Small intestine (tissue), 7 donors: ENCODE data around the gene PACSIN2. TPM values are rescaled to one million over a fixed set of nuclear protein-coding genes. Genes with fewer than 3 reads are reported as not detected.
A peak's percentile ranks its signal among the peaks of the same experiment; 100 is the strongest.

Experiments
- DNase-seq, 2 donors: peaks; one replicate each; pipeline versions ENCODE4 v3.0.0 to v3.0.0-alpha.2; 2013
- FAIRE-seq: peaks from 2 replicates; lab custom pipeline; 2012; peaks lifted over from hg19 to GRCh38; lab: Jason Lieb, UNC
- H3K27ac ChIP-seq, 3 donors: one replicate each; pipeline ENCODE4 v1.5.1; 2013; ENCODE audit warnings: low read length in 2 of 3, mild to moderate bottlenecking in 2 of 3, control low read depth in 1 of 3, inconsistent platforms in 1 of 3, low read depth in 1 of 3, moderate library complexity in 1 of 3
- H3K27me3 ChIP-seq, 3 donors: one replicate each; pipeline ENCODE4 v1.6.1; 2013; ENCODE audit warnings: low read length in 3 of 3, inconsistent platforms in 1 of 3; ENCODE audit not compliant: control insufficient read depth in 3 of 3, insufficient read depth in 3 of 3
- H3K36me3 ChIP-seq, 3 donors: one replicate each; pipeline ENCODE4 v1.6.1; 2013; ENCODE audit warnings: low read length in 3 of 3, inconsistent platforms in 1 of 3, low read depth in 1 of 3, mild to moderate bottlenecking in 1 of 3, moderate library complexity in 1 of 3; ENCODE audit not compliant: control insufficient read depth in 3 of 3, insufficient read depth in 2 of 3
- H3K4me1 ChIP-seq, 3 donors: one replicate each; pipeline ENCODE4 v1.6.1; 2013; ENCODE audit warnings: low read length in 2 of 3, inconsistent platforms in 1 of 3, low read depth in 1 of 3, mild to moderate bottlenecking in 1 of 3, moderate library complexity in 1 of 3; ENCODE audit not compliant: control insufficient read depth in 3 of 3, insufficient read depth in 2 of 3
- H3K4me3 ChIP-seq, 3 donors: one replicate each; pipeline ENCODE4 v1.5.1; 2013; ENCODE audit warnings: low read length in 3 of 3, control low read depth in 1 of 3, inconsistent platforms in 1 of 3, low read depth in 1 of 3, mild to moderate bottlenecking in 1 of 3, moderate library complexity in 1 of 3
- H3K9me3 ChIP-seq, 2 donors: one replicate each; pipeline ENCODE4 v1.6.1; 2013; ENCODE audit warnings: low read depth in 1 of 2, low read length in 1 of 2; ENCODE audit not compliant: control insufficient read depth in 2 of 2, insufficient read depth in 1 of 2
- WGBS, 3 donors: extraction: QIAGEN DNeasy Blood & Tissue Kit; methylation state at CpG; one replicate each; pipeline ENCODE4 v1.1.7; 2013; 5-methylcytosine and 5-hydroxymethylcytosine counted together
- polyA plus RNA-seq, 4 donors: library from polyadenylated mRNA; stranded (reverse) in 3 of 4; unstranded in 1 of 4; fragments of 200-250 nt in 3 of 4; fragments of 120-200 nt in 1 of 4; gene quantifications; one replicate each; pipeline versions ENCODE4 v1.2.1 to v1.2.3, GENCODE V29; 2013
- donor health status: healthy with polysubstance abuse.
- donor health status: control.
- donor health status: control.
- donor health status: Bipolar disorder and iron deficiency.
- donor health status: healthy.

Gene PACSIN2
- polyA plus RNA-seq, 4 donors: 28.9 to 53.3 (median 45.2) TPM

- DNase-seq (peak in 1 of 2 donors; percentile 51), FAIRE-seq (no peak)
- peaks cover 0 to 5% (median 0%) of the 10 kb centered on the region in 3 donors for H3K36me3 ChIP-seq
- peaks cover 0 to 6% of the 10 kb centered on the region in 2 donors for H3K9me3 ChIP-seq
- WGBS, 3 donors: 65 to 75% (median 73%) methylated on average over 12 of the region's 12 CpGs
- H3K27ac ChIP-seq: peak overlapping the region in 2 of 3 donors; percentile 90
- no peak overlapping the region for H3K4me3 ChIP-seq
- H3K4me1 ChIP-seq: peaks cover 4 to 45% (median 24%) of the 10 kb centered on the region in 3 donors
- no peaks in the 10 kb centered on the region for H3K27me3 ChIP-seq
Observed at GRCh38 chr22:42993651-42994275, 21.2 kb downstream of the PACSIN2 start.

- no peak for FAIRE-seq
- 78 to 92% (median 83%) methylated on average over 9 of the region's 9 CpGs for WGBS, 3 donors
Observed at GRCh38 chr22:42992886-42993479, 22.0 kb downstream of the PACSIN2 start.

DNA sequence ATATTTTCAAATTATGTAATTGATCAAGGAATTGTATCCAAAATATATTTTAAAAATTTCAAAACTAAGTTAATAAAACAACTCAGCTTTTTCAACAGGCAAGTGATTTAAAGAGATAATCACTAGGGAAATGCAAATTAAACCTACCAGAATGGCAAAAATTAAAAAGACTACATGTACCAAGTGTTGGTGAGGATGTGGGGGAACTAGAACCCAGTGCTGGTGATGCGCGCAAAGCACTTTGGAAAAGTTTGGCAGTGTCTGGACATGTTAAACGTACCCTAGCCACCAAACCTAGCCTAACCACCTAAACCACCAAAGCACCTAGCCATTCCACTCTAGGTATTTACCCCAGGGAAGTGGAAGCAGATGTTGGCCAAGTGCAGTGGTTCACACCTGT, 22.9 kb downstream of the PACSIN2 start:
- peaks cover 4 to 45% (median 24%) of the 10 kb centered on the region in 3 donors for H3K4me1 ChIP-seq
- FAIRE-seq (no peak), DNase-seq (no peak)
- H3K4me3 ChIP-seq: no peak overlapping the region
- H3K27ac ChIP-seq: no peak overlapping the region
- no peaks in the 10 kb centered on the region for H3K27me3 ChIP-seq
- 93 to 96% (median 95%) methylated on average over 3 of the region's 3 CpGs for WGBS, 3 donors
- peaks cover 0 to 5% (median 0%) of the 10 kb centered on the region in 3 donors for H3K36me3 ChIP-seq
- peaks cover 0 to 3% of the 10 kb centered on the region in 2 donors for H3K9me3 ChIP-seq

More at GRCh38 chr22:42992886-42993479, 22.0 kb downstream of the PACSIN2 start:
- peaks cover 4 to 45% (median 24%) of the 10 kb centered on the region in 3 donors for H3K4me1 ChIP-seq
- H3K27me3 ChIP-seq: no peaks in the 10 kb centered on the region
- H3K4me3 ChIP-seq: no peak overlapping the region
- no peak overlapping the region for H3K27ac ChIP-seq
- H3K9me3 ChIP-seq: peaks cover 0 to 3% of the 10 kb centered on the region in 2 donors
- DNase-seq: no peak
- peaks cover 0 to 5% (median 0%) of the 10 kb centered on the region in 3 donors for H3K36me3 ChIP-seq

GRCh38 chr22:42991010-42991651, 23.8 kb downstream of the PACSIN2 start:
- no peak overlapping the region for H3K4me3 ChIP-seq
- no peaks in the 10 kb centered on the region for H3K27me3 ChIP-seq
- H3K4me1 ChIP-seq: peaks cover 4 to 41% (median 24%) of the 10 kb centered on the region in 3 donors
- peaks cover 0 to 3% of the 10 kb centered on the region in 2 donors for H3K9me3 ChIP-seq
- H3K27ac ChIP-seq: peak overlapping the region in 2 of 3 donors; percentile 55 to 59
- peaks cover 0 to 8% (median 0%) of the 10 kb centered on the region in 3 donors for H3K36me3 ChIP-seq
- DNase-seq (peak; percentile 68 to 69), FAIRE-seq (no peak)
- 21 to 46% (median 31%) methylated on average over 5 of the region's 5 CpGs for WGBS, 3 donors

GRCh38 chr22:42990131-42990838, 24.7 kb downstream of the PACSIN2 start:
- no peak for FAIRE-seq
- Histone ChIP-seq H3K36me3 (peaks cover 0 to 9% (median 0%) of the 10 kb centered on the region in 3 donors), H3K27ac (peak overlapping the region in 1 of 3 donors; percentile 59), H3K27me3 (no peaks in the 10 kb centered on the region), H3K4me3 (no peak overlapping the region), H3K9me3 (peaks cover 0 to 3% of the 10 kb centered on the region in 2 donors), H3K4me1 (peaks cover 6 to 36% (median 27%) of the 10 kb centered on the region in 3 donors)
- 70 to 81% (median 80%) methylated on average over 9 of the region's 9 CpGs for WGBS, 3 donors
- no peak for DNase-seq

- 77 to 91% (median 85%) methylated on average over 13 of the region's 13 CpGs for WGBS, 3 donors
- FAIRE-seq: no peak
- H3K4me1 ChIP-seq: peaks cover 1 to 18% (median 11%) of the 10 kb centered on the region in 3 donors
- H3K4me3 ChIP-seq: no peak overlapping the region
- no peaks in the 10 kb centered on the region for H3K9me3 ChIP-seq
- H3K27me3 ChIP-seq: no peaks in the 10 kb centered on the region
- DNase-seq: no peak
- H3K36me3 ChIP-seq: peaks cover 0 to 6% (median 0%) of the 10 kb centered on the region in 3 donors
- H3K27ac ChIP-seq: no peak overlapping the region
Observed at GRCh38 chr22:42986115-42986514, 28.8 kb downstream of the PACSIN2 start.

- Histone ChIP-seq H3K9me3 (no peaks in the 10 kb centered on the region), H3K36me3 (peaks cover 0 to 6% (median 0%) of the 10 kb centered on the region in 3 donors), H3K27me3 (no peaks in the 10 kb centered on the region), H3K27ac (no peak overlapping the region), H3K4me1 (peaks cover 1 to 12% (median 5%) of the 10 kb centered on the region in 3 donors), H3K4me3 (no peak overlapping the region)
- DNase-seq (no peak), FAIRE-seq (no peak)
- 74 to 88% (median 83%) methylated on average over 3 of the region's 3 CpGs for WGBS, 3 donors
Observed at GRCh38 chr22:42985531-42985905, 29.4 kb downstream of the PACSIN2 start.
